A549 (cell line): ENCODE measurements around the gene CNOT11. TPM values are rescaled to one million over a fixed set of nuclear protein-coding genes. Genes with fewer than 3 reads are reported as not detected.

Experiments used
- ATAC-seq, 2 experiments: fragments of 200-7000 bp in 1 of 2; fragments of >200 bp in 1 of 2; cut with Nextera tagmentation in 1 of 2; cut with Tn5 transposase in 1 of 2; 3 replicates each; pipeline versions ENCODE4 v1.8.0 to v1.9.1; 2018 to 2020; ENCODE audit warnings: mild to moderate bottlenecking in 1 of 2, moderate library complexity in 1 of 2
- CTCF ChIA-PET: fragments of 300-600 bp; sonication (Branson Sonifier 250); formaldehyde crosslinking; extraction: SDS; loops from one replicate; lab custom pipeline; 2021; ENCODE audit warnings: antibody characterized with exemption, inconsistent platforms; lab: Yijun Ruan, JAX
- POLR2A ChIA-PET: fragments of 350-600 bp; formaldehyde crosslinking; extraction: SDS; loops from one replicate; lab custom pipeline; 2021; ENCODE audit warnings: antibody characterized with exemption, inconsistent platforms; lab: Yijun Ruan, JAX
- DNase-seq, 2 experiments: peaks; one replicate each; pipeline versions ENCODE4 v3.0.0 to v3.0.0-alpha.2; 2011 to 2016; ENCODE audit warnings: low read depth in 1 of 2, low spot score in 1 of 2
- FAIRE-seq: peaks from 2 replicates; lab custom pipeline; 2011; peaks lifted over from hg19 to GRCh38; lab: Jason Lieb, UNC
- H3K27ac ChIP-seq, 2 experiments: fragments of >200 bp; sonication (Bioruptor Twin); formaldehyde crosslinking; 3 replicates each; pipeline ENCODE4 v1.5.1; 2016 to 2017
- H3K4me1 ChIP-seq: fragments of >200 bp; sonication (Bioruptor Twin); formaldehyde crosslinking; 3 replicates; pipeline ENCODE4 v1.6.1; 2016
- H3K4me2 ChIP-seq: fragments of >200 bp; sonication (Bioruptor Twin); formaldehyde crosslinking; 3 replicates; pipeline ENCODE4 v1.6.1; 2016
- H3K4me3 ChIP-seq: fragments of >200 bp; sonication (Bioruptor Twin); formaldehyde crosslinking; 3 replicates; pipeline ENCODE4 v1.5.1; 2016
- H3K9me3 ChIP-seq: fragments of >200 bp; sonication (Bioruptor Twin); formaldehyde crosslinking; 3 replicates; pipeline ENCODE4 v1.6.1; 2016
- CHD2 ChIP-seq: fragments of 150-350 bp; IDR thresholded peaks from 2 replicates; pipeline ENCODE4 v1.6.1; 2014; ENCODE audit warnings: low read length; ENCODE audit not compliant: partially characterized antibody
- EHMT2 ChIP-seq: fragments of 200-600 bp; sonication (generic); IDR thresholded peaks from 2 replicates; pipeline ENCODE4 v1.6.1; 2016; ENCODE audit warnings: antibody characterized with exemption, low read depth, mild to moderate bottlenecking, moderate library complexity
- ESRRA ChIP-seq: fragments of 150-350 bp; IDR thresholded peaks from 2 replicates; pipeline ENCODE4 v1.6.1; 2014; ENCODE audit warnings: mild to moderate bottlenecking, low read length, borderline replicate concordance
- FOSB ChIP-seq: fragments of 250-450 bp; sonication (Bioruptor Pico); IDR thresholded peaks from 2 replicates; pipeline ENCODE4 v1.5.0; 2020; ENCODE audit warnings: mild to moderate bottlenecking, moderate library complexity
- FOSL2 ChIP-seq, 2 experiments: fragments of 450-650 bp in 1 of 2; fragments of >200 bp in 1 of 2; sonication (Bioruptor Twin) in 1 of 2; formaldehyde crosslinking; IDR thresholded peaks; 2 replicates each; pipeline versions ENCODE4 v1.5.0 to v1.6.1; 2016 to 2020; ENCODE audit warnings: mild to moderate bottlenecking in 1 of 2, moderate library complexity in 1 of 2
- HEYL ChIP-seq: fragments of 250-450 bp; sonication (Bioruptor Pico); IDR thresholded peaks from 2 replicates; pipeline ENCODE4 v1.8.0; 2021; ENCODE audit warnings: mild to moderate bottlenecking, moderate library complexity
- KDM5A ChIP-seq: fragments of 200-600 bp; sonication (generic); IDR thresholded peaks from 2 replicates; pipeline ENCODE4 v1.6.1; 2016; ENCODE audit warnings: antibody characterized with exemption, mild to moderate bottlenecking
- MAZ ChIP-seq: fragments of 150-350 bp; IDR thresholded peaks from 2 replicates; pipeline ENCODE4 v1.6.1; 2014; ENCODE audit warnings: antibody characterized with exemption, low read depth, low read length, borderline replicate concordance
- PBX3 ChIP-seq: IDR thresholded peaks from 2 replicates; pipeline ENCODE4 v1.6.1; 2012
- PHF8 ChIP-seq: fragments of 200-600 bp; sonication (generic); IDR thresholded peaks from 2 replicates; pipeline ENCODE4 v1.6.1; 2016; ENCODE audit warnings: low read depth, mild to moderate bottlenecking, antibody characterized with exemption, moderate library complexity, borderline replicate concordance
- POLR2A ChIP-seq: IDR thresholded peaks from 2 replicates; pipeline ENCODE4 v1.6.1; 2012; ENCODE audit warnings: mild to moderate bottlenecking, low read length
- POLR2AphosphoS2 ChIP-seq: conservative IDR thresholded peaks from 2 replicates; pipeline ENCODE4 v1.6.1; 2012; ENCODE audit warnings: low read length, improper control_type of control experiment, inconsistent platforms
- RAD21 ChIP-seq, 2 experiments: fragments of >200 bp in 1 of 2; sonication (Bioruptor Twin) in 1 of 2; formaldehyde crosslinking in 1 of 2; IDR thresholded peaks in 1 of 2; conservative IDR thresholded peaks in 1 of 2; 2 replicates in 1 of 2; 3 replicates in 1 of 2; pipeline ENCODE4 v1.6.1; 2012 to 2018; ENCODE audit warnings: inconsistent platforms in 1 of 2
- RCOR1 ChIP-seq: fragments of 150-350 bp; IDR thresholded peaks from 2 replicates; pipeline ENCODE4 v1.6.1; 2014; ENCODE audit warnings: antibody characterized with exemption, low read length, low read depth
- WGBS: methylation state at CpG from one replicate; pipeline ENCODE4 v1.1.6; 2017; ENCODE audit errors: missing lambda C conversion rate; 5-methylcytosine and 5-hydroxymethylcytosine counted together
- polyA plus RNA-seq, 4 experiments: library from polyadenylated mRNA; depleted of rRNA in 3 of 4; stranded (reverse); fragments of >200 nt; fragmentation: RNase III in 1 of 4; extraction: RNeasy Plus Mini Kit Qiagen cat#74134 plus additional on column Dnase treatment in 1 of 4; gene quantifications; 2 replicates in 3 of 4; 3 replicates in 1 of 4; pipeline ENCODE4 v1.2.3, GENCODE V29; 2011 to 2017
- TF ChIP-seq, protein P1 (sequence below): fragments of 200-600 bp; sonication (generic); IDR thresholded peaks from 2 replicates; pipeline ENCODE4 v1.6.1; 2016; ENCODE audit warnings: antibody characterized with exemption, mild to moderate bottlenecking, moderate library complexity
- TF ChIP-seq, protein P2 (sequence below): IDR thresholded peaks from 2 replicates; pipeline ENCODE4 v1.6.1; 2012; ENCODE audit warnings: low read depth, borderline replicate concordance
- TF ChIP-seq, protein P3 (sequence below): fragments of 250-450 bp; sonication (Bioruptor Pico); IDR thresholded peaks from 2 replicates; pipeline ENCODE4 v1.5.0; 2021; ENCODE audit warnings: mild to moderate bottlenecking, moderate library complexity, borderline replicate concordance
- TF ChIP-seq, protein P4 (sequence below): fragments of >200 bp; sonication (Bioruptor Twin); formaldehyde crosslinking; IDR thresholded peaks from 3 replicates; pipeline ENCODE4 v1.5.1; 2016

Gene CNOT11
- polyA plus RNA-seq, 2 of the 4 experiments (the other 2 are of a cell fraction) = 35.8 to 76.7 TPM

DNA sequence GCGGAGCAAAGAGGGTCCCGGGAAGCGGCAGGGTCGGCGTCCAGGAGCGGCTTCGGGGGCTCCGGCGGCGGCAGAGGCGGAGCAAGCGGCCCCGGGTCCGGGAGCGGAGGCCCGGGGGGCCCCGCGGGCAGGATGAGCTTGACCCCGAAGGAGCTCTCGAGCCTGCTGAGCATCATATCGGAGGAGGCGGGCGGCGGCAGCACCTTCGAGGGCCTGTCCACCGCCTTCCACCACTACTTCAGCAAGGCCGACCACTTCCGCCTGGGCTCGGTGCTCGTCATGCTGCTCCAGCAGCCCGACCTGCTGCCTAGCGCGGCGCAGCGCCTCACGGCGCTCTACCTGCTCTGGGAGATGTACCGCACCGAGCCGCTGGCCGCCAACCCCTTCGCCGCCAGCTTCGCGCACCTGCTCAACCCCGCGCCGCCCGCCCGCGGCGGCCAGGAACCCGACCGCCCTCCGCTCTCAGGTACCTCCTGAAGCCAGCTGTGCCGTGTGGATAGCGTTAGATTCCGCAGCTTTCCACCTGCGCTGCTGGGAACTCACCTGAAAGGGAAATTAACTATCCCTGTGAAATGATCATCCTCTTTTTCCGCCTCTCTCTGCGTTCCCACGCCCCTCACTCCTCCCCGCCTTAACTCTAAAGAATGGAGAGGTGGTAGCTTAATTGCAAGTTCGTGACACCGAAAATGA lies 472 bp downstream of the CNOT11 start:
- 7% methylated on average over 17 of the region's 65 CpGs for WGBS
- H3K27ac ChIP-seq = peak overlapping the region; percentile 91 to 97
- peak in 1 of 2 experiments; percentile 71 for DNase-seq
- FAIRE-seq = no peak
- peak; percentile 72 to 73 for ATAC-seq
- peak overlapping the region; percentile 99 for H3K4me2 ChIP-seq
- H3K4me3 ChIP-seq = peak overlapping the region; percentile 78
- H3K4me1 ChIP-seq = peaks cover 29% of the 10 kb centered on the region
- H3K9me3 ChIP-seq = no peaks in the 10 kb centered on the region
- ChIA-PET POLR2A (interaction anchor here (1.4 to 2.2 kb wide), 3 partner anchors 13 to 251 kb away, joined by 5 to 8 read pairs (median 6); partner anchors contain the start of genes RNF149 and RPL31), CTCF (interaction anchor here (1.0 to 5.8 kb wide), 7 partner anchors 13 to 241 kb away, joined by 3 to 30 read pairs (median 4); no protein-coding TSS in a partner anchor)
- TF ChIP-seq RAD21 (conservative IDR thresholded peaks at IDR 0.05 in 1 of 2, IDR thresholded peaks at IDR 0.05 in 1 of 2) = no peak
- TF ChIP-seq POLR2A = 0 out of 2 replicates have a peak, but pooled peaks have one; percentile 33
- TF ChIP-seq HEYL (CRISPR knock-in tag) = no peak
- peak; percentile 21; the same call in 1 of the 2 replicates for TF ChIP-seq KDM5A
- TF ChIP-seq PHF8 = peak; percentile 93

GRCh38 chr2:101253703-101254450 lies 1.2 kb downstream of the CNOT11 start:
- H3K4me1 ChIP-seq = peaks cover 29% of the 10 kb centered on the region
- no peak for ATAC-seq

GRCh38 chr2:101255501-101255900 lies 2.8 kb downstream of the CNOT11 start:
- H3K27ac ChIP-seq = no peak overlapping the region
- peak overlapping the region; percentile 22; the same call in 2 of the 3 replicates for H3K4me2 ChIP-seq
- no peak for FAIRE-seq
- 91% methylated on average over 3 of the region's 3 CpGs for WGBS
- DNase-seq = no peak
- no peaks in the 10 kb centered on the region for H3K9me3 ChIP-seq
- no peak for ATAC-seq
- POLR2A ChIA-PET = no interaction called here
- TF ChIP-seq HEYL (CRISPR knock-in tag) (no peak), POLR2AphosphoS2 (no peak), ESRRA (no peak)
- TF ChIP-seq, protein P1, sequence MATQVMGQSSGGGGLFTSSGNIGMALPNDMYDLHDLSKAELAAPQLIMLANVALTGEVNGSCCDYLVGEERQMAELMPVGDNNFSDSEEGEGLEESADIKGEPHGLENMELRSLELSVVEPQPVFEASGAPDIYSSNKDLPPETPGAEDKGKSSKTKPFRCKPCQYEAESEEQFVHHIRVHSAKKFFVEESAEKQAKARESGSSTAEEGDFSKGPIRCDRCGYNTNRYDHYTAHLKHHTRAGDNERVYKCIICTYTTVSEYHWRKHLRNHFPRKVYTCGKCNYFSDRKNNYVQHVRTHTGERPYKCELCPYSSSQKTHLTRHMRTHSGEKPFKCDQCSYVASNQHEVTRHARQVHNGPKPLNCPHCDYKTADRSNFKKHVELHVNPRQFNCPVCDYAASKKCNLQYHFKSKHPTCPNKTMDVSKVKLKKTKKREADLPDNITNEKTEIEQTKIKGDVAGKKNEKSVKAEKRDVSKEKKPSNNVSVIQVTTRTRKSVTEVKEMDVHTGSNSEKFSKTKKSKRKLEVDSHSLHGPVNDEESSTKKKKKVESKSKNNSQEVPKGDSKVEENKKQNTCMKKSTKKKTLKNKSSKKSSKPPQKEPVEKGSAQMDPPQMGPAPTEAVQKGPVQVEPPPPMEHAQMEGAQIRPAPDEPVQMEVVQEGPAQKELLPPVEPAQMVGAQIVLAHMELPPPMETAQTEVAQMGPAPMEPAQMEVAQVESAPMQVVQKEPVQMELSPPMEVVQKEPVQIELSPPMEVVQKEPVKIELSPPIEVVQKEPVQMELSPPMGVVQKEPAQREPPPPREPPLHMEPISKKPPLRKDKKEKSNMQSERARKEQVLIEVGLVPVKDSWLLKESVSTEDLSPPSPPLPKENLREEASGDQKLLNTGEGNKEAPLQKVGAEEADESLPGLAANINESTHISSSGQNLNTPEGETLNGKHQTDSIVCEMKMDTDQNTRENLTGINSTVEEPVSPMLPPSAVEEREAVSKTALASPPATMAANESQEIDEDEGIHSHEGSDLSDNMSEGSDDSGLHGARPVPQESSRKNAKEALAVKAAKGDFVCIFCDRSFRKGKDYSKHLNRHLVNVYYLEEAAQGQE = no peak
- TF ChIP-seq, protein P2, sequence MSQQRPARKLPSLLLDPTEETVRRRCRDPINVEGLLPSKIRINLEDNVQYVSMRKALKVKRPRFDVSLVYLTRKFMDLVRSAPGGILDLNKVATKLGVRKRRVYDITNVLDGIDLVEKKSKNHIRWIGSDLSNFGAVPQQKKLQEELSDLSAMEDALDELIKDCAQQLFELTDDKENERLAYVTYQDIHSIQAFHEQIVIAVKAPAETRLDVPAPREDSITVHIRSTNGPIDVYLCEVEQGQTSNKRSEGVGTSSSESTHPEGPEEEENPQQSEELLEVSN = no peak
- TF ChIP-seq, protein P3, sequence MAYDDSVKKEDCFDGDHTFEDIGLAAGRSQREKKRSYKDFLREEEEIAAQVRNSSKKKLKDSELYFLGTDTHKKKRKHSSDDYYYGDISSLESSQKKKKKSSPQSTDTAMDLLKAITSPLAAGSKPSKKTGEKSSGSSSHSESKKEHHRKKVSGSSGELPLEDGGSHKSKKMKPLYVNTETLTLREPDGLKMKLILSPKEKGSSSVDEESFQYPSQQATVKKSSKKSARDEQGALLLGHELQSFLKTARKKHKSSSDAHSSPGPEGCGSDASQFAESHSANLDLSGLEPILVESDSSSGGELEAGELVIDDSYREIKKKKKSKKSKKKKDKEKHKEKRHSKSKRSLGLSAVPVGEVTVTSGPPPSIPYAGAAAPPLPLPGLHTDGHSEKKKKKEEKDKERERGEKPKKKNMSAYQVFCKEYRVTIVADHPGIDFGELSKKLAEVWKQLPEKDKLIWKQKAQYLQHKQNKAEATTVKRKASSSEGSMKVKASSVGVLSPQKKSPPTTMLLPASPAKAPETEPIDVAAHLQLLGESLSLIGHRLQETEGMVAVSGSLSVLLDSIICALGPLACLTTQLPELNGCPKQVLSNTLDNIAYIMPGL (CRISPR knock-in tag) = no peak
- TF ChIP-seq, protein P4, sequence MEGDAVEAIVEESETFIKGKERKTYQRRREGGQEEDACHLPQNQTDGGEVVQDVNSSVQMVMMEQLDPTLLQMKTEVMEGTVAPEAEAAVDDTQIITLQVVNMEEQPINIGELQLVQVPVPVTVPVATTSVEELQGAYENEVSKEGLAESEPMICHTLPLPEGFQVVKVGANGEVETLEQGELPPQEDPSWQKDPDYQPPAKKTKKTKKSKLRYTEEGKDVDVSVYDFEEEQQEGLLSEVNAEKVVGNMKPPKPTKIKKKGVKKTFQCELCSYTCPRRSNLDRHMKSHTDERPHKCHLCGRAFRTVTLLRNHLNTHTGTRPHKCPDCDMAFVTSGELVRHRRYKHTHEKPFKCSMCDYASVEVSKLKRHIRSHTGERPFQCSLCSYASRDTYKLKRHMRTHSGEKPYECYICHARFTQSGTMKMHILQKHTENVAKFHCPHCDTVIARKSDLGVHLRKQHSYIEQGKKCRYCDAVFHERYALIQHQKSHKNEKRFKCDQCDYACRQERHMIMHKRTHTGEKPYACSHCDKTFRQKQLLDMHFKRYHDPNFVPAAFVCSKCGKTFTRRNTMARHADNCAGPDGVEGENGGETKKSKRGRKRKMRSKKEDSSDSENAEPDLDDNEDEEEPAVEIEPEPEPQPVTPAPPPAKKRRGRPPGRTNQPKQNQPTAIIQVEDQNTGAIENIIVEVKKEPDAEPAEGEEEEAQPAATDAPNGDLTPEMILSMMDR = no peak
- peaks cover 29% of the 10 kb centered on the region for H3K4me1 ChIP-seq
- H3K4me3 ChIP-seq = no peak overlapping the region
- CTCF ChIA-PET = interaction anchor here (1.2 kb wide), 1 partner anchor 12 kb away, joined by 4 read pairs; no protein-coding TSS in a partner anchor

More at GRCh38 chr2:101253703-101254450, 1.2 kb downstream of the CNOT11 start:
- Histone ChIP-seq H3K9me3 (no peaks in the 10 kb centered on the region), H3K27ac (peak overlapping the region; percentile 91 to 97; a peak in 5 of 6 replicates), H3K4me3 (peak overlapping the region; percentile 78)
- no peak for DNase-seq
- FAIRE-seq = no peak
- CTCF ChIA-PET = interaction anchor here (1.0 to 5.8 kb wide), 4 partner anchors 13 to 241 kb away, joined by 3 to 30 read pairs (median 4); no protein-coding TSS in a partner anchor
- POLR2A ChIA-PET = interaction anchor here (1.6 kb wide), 1 partner anchor 55 kb away, joined by 6 read pairs; the partner anchor contains the start of gene RNF149
- TF ChIP-seq EHMT2 = no peak
- TF ChIP-seq RCOR1 = no peak
- no peak for TF ChIP-seq FOSB
- no peak for TF ChIP-seq CHD2
- no peak for TF ChIP-seq PBX3
- TF ChIP-seq MAZ = no peak
- TF ChIP-seq FOSL2 (IDR thresholded peaks at IDR 0.05) = no peak
- no peak for TF ChIP-seq FOSL2 (CRISPR knock-in tag; IDR thresholded peaks at IDR 0.05)
- TF ChIP-seq, all 56 proteins: peak for 0
- 34% methylated on average over 17 of the region's 17 CpGs for WGBS
- H3K4me2 ChIP-seq = peak overlapping the region; percentile 99
